ENCODE results near the gene LRRC37B.
"Not testable (repeated sequence)": the region's sequence is repeated elsewhere in the genome, so short reads cannot be mapped to it uniquely, and the experiment has no call there.

Gene LRRC37B

DNA sequence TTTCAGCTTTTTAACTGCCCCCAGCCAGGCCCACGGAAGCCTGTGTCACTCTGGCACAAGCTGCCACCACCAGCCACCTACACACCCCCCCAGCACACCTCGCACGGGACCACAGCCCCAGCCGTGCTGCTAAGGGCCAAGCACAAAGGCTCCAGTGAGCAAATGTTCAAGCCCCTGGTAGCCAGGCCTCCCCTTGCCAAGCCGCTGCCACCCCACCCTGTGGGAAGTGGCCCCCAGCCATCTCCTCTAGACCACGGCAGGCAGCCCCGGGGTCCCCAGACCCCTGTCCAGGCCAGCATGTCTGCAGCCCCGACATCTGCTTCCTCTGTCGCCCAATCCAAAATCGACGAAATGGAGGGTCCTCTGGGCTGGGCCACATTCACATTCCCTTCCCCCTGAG, 35.1 kb downstream of the LRRC37B start:
- FAIRE-seq, result not testable (repeated sequence)

DNA sequence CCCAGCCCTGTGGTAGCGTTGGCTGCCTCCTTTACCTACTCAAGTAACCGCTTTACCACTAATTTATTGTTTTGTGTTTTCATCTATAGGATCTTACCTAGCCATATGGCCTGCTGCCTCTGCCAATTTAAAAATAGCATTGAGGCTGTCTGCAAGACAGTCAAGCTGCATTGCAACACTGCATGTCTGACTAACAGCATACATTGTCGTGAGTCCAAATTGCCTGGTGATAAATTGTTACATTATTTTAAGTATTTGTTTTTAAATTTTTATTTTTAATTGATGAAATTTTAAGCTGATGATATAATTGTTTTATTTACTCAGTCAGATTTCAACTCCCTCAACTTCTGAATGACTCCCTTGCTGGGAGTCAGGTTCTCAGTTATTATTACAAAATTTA, 38.4 kb downstream of the LRRC37B start:
- not testable (repeated sequence) for FAIRE-seq

DNA sequence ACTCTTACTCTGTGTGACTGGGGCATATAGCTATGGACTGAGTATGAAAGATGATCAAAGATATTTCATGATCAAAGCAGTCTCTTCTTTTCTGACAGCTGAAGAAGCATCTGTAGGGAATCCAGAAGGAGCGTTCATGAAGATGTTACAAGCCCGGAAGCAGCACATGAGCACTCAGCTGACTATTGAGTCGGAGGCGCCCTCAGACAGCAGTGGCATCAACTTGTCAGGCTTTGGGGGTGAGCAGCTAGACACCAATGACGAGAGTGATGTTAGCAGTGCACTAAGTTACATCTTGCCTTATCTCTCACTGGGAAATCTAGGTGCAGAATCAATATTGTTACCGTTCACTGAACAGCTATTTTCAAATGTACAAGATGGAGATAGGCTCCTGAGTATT, 40.5 kb downstream of the LRRC37B start:
- not testable (repeated sequence) for FAIRE-seq

DNA sequence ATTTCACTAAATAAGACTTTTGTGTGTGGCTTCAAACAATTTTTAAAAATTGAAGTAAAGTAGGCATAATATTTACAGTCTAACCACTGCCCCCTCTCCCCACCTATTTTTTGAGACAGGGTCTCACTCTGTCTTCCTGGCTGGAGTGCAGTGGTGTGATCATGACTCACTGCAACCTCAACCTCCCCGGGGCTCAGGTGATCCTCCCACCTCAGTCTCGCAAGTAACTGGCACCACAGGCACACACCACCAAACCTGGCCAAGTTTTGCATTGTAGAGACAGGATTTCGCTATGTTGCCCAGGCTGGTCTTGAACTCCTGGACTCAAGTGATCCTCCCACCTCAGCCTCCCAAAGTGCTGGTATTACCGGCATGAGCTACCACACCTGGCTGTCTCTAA, 47.8 kb downstream of the LRRC37B start:
- not testable (repeated sequence) for FAIRE-seq

DNA sequence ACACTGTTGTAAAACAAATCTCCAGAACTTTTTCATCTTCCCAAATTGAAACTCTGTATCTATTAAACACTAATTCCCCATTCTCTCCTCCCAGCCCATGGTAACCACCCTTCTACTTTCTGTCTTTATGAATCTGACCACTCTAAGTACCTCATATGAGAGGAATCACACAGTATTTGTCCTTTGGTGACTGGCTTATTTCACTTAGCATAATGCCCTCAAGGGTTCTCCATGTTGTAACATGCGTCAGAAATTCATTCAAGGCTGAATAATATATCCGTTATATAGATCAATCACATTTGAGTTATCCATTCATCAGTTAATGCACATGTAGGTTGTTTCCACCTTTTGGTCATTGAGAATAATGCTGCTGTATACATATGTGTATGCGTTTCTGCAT, 48.2 kb downstream of the LRRC37B start:
- FAIRE-seq, result not testable (repeated sequence)

DNA sequence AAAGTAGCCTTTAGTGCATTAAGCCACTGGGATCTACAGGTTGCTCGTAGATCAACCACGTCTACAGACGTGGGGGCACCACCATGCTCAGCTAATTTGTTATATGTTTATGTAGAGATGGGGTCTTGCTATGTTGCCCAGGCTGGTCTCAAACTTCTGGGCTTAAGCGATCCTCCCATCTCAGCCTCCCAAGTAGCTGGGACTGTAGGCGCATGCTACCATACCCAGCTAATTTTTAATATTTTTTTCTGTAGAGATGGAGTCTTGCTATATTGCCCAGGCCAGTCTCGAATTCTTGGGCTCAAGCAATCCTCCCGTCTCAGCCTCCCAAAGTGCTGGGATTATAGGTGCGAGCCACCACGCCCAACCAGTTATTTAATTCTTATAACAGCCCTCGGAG, 49.3 kb downstream of the LRRC37B start:
- not testable (repeated sequence) for FAIRE-seq

DNA sequence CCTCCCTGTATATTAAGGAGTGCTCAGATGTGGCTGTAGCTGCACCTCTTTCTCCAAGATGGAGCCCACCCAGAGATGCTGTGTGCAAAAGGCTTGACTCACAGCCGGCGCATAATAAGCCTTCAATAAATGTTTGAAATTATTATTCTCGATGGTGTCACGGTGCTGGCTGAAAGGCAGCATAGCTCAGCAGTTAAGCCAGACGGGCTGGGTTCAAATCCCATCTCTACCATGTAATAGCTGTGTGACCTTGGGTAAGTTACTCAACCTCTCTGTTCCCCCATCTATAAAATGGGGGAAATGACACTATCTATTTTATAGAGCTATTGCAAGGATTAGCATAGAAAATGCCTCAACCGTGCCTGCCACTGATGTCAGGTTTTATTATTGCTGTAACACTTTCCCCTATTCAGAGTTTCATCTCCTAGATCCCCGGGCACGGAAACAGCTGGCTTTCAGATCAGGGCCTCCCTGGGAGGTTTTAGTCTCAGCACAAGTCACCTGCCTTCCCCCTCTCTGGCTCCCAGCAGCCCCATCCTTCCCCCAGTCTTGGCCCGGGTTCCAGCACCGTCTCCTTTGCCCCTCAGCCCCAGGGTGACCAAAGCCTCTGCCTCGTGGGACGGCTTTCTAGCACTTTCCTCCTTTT, 50.4 kb downstream of the LRRC37B start:
- not testable (repeated sequence) for FAIRE-seq

DNA sequence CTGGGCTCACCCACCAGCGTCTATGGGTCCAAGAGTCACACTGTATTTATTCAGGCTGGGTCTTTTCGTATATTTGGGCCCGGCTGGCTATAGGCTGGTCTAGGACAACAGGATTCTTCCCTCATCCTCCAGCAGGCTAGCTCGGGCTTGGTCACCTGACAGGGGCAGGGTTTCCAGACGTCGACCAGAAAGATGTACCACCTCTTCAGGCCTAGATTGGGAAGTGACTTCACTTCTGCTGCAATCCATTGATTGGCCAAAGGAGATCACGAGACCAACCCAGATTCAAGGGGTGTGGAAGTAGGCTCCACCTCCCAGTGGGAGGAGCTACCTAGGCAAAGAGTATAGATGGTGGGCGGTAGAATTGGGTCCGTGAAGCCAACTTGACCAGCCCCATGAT, 53.5 kb downstream of the LRRC37B start:
- FAIRE-seq, result not testable (repeated sequence)

DNA sequence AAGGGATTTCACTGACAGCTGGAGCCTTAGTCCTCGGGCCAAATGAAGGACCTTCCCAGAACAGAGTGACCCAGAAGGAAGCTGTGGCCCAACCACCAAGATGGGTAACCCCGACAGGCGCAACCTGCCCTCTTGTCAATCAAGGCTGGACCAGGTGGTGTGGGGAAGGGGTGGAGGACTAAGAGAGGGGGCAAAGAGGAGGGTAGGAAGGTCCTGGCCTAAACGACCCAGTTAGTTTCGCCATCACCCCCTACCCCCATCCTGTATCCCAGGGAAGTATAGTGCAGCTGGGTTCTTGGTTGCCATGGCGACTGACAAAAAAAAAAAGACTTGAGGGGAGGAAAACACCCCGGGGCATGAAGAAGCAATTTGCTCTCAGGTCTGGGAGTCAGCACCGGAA, 54.7 kb downstream of the LRRC37B start:
- FAIRE-seq, result not testable (repeated sequence)

DNA sequence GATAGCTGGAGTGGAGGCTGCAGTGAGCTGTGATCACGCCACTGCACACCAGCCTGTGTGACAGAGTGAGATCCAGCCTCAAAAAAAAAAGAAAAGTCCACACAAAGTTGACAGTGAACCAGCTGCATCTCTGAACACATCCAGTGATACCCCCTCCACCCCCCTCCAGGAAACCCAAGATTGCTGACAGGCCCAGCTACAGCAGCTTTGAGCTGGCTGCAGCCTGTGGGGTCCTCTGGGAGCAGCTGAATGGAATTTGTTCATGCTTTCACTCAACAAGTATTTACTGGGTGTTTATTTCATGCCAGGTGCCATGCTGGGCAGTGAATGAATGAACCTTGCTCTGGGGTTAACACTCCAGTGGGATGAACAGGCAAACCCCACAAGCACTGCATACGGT, 56.9 kb downstream of the LRRC37B start:
- not testable (repeated sequence) for FAIRE-seq

DNA sequence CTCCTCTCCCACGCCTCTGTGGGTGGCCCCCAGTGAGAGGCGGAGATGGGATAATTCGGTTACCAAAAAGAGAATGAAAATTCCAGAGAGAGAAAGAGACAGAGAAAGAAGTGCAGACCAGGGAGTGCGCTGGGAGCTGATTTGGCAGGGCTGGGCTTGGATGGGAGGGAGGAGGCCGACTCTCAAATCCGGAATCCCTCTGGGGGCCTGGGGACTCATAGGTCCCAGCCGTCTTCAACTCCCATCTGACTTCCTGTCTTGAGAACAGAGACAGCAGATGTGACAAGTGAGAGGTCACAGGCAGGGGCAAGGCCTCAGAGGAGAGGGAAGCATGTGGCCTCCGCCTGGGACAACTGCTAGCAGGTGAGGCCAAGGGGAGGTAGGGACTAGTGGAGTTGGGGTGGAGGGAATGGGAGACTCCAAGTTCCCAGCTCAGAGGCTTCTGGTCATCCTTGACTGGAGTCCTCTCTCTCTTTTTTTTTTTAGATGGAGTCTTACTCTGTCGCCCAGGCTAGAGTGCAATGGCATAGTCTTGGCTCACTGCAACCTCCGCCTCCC, 59.0 kb downstream of the LRRC37B start:
- not testable (repeated sequence) for FAIRE-seq

DNA sequence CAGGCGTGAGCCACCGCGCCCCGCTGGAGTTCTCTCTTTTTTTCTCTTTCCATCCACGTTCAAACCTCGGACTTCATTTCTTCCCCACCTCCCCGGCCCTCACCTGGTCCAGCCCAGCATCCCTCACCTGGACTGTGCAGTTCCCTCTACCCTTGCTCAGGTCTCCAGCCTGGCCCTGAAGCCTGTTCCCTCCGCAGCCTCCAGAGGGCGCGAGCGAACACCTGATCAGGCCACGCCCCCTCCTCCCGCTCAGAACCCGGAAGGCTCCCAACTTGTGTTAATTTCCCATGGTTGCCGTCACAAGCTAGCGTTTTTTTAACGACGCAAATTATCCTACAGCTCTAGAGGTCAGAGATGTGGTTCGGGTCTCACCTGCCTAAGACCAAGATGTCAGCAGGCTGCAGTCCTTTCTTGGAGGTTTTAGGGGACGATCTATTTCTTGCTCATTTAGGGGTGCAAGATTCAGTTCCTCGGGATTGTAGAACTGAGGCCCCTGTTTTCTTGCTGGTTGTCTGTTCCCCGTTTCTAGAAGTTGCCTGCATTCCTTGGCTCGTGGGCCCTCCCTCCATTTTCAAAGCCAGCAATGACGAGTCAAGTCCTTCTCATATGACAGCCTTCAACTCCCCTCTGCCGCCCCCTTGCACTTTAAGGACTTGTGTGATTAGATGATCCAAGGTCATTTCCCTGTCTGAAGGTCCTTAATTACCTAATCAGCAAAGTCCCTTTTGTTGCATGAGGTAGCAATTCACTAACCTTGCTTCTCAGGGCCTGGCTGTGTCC, 59.9 kb downstream of the LRRC37B start:
- FAIRE-seq, result not testable (repeated sequence)

DNA sequence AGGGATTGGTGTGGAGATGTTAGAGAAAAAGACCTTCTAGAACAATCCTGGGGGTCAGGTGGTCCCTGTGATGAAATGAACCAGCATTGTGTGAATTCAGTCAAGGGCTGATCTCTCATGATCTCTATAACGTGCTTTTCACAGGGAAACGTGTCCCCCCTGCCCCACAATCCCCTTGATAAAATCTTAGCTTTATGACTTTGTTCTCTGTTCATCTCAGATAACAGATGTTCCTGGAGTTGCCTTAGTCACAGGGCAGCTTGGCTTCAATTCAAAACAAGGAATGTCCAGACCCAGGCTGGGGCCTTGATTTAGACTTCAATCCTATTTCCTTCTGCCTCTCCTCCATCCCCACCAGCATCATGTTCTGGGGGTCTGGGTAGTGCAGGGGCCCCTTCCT, 61.9 kb downstream of the LRRC37B start:
- FAIRE-seq, result not testable (repeated sequence)

DNA sequence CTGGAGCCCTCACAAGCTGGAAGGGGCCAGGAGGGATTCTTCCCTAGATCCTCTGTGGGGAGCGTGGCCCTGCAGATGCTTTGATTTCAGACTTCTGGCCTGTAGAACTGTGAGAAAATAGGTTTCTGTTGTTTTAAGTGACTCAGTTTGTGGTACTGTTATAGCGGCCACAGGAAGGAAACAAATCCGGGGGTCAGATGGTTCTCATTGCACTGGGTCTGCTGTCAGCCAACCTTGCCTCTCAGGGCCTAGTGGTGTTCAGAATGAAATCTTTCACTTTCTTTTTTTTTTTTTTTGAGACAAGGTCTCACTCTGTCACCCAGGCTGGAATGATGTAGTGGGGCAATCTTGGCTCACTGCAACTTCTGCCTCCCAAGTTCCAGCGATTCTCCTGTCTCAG, 64.8 kb downstream of the LRRC37B start:
- FAIRE-seq, result not testable (repeated sequence)

DNA sequence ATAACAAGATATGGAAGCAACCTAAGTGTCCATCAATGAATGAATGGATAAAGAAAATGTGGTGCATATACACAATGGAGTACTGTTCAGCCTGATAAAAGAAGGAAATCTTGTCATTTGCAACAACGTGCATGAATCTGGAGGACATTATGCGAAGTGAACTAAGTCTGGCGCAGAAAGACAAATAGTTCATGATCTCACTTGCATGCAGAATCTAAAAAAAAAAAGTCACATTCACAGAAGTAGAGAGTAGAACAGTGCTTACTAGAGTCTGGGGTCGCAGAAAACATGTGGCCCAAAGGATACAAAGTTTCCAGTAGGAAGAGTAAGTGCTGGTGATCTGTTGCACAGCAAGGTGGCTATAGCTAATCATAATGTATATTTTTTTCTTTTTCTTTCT, 65.9 kb downstream of the LRRC37B start:
- FAIRE-seq, result not testable (repeated sequence)

DNA sequence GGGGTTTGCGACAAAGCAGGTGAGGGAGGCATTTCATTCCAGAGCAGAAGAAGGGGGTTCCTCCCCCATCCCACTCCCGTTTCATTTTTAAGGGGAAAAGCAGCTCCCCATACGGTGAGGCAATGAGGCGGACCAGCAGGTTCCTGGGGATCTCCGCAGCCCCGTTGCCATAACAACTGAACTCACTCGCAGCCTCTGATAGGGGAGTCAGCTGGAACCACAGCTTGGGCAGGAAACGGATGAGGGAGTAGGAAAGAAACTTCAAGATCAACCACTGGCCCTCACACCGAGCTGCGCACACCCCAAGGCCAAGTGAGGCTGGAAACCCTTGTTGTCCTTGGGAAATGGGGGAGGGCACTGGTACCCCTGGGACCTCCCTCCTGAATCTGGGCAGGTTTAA, 72.6 kb downstream of the LRRC37B start:
- not testable (repeated sequence) for FAIRE-seq

DNA sequence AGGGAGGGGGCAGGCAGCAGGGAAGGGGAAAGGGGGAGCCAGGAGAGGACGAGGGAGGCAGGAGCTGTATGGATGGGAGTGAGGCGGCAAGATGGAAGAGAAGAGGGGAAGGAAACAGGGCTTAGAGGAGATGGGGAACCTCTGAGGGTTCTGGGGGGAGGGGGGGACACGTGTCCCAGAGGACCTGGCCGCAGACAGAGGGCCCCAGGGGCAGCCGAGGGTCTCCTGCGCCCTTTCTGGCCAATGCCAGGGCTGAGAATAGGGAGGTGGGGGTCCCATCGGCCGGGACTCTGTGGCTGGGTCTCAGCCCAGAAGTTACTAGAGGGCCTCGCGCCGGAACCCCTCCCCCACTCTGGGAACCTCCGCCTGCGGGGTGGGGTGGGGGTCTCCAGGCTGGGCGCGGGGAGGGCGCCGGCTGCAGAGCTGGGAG, 76.4 kb downstream of the LRRC37B start:
- FAIRE-seq, result not testable (repeated sequence)

DNA sequence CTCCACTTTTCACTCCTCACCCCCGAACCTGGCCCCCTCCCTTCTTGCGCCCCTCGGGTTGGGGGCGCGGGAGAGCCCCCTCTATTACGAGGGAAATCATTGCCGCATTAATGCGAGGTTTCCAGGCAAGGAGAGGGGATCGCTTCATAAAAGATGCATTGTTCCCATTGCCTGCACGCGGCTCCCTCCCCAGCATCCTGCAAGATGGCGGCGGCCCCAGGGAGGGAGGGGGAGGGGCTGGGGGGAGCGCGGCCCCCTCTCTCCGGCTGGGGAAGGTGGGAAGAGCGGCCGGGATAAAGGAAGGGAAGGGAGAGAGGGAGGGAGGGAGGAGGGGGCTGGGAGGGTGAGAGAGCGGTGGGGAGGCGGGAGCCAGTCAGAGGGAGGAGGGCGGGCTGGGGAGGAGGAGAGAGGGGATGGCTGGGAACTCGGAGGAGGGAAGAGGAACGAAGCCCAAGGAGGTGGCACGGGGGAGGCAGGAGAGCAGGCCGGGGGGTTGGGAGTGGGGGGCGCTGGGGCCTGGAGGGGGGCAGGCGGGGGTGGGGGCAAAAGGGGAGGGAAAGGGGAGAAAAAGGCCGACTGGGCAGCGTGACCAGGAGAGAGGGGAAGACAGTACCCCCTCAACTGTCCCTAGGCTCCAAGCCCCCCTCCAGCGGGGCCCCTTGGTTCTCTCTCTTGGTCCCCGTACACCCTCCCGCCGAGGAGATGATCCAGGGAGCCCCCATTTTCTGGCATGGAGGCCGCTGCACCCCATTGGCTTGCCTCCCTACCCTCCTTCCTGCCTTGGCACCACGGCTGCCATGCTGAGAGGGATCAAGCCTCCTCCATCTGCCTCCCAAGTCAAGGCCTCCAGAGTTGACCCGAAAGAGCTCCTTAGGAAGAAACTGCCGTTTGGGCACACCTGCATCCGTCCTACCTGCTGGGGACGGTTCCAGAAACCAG, 77.1 kb downstream of the LRRC37B start:
- FAIRE-seq, result not testable (repeated sequence)

DNA sequence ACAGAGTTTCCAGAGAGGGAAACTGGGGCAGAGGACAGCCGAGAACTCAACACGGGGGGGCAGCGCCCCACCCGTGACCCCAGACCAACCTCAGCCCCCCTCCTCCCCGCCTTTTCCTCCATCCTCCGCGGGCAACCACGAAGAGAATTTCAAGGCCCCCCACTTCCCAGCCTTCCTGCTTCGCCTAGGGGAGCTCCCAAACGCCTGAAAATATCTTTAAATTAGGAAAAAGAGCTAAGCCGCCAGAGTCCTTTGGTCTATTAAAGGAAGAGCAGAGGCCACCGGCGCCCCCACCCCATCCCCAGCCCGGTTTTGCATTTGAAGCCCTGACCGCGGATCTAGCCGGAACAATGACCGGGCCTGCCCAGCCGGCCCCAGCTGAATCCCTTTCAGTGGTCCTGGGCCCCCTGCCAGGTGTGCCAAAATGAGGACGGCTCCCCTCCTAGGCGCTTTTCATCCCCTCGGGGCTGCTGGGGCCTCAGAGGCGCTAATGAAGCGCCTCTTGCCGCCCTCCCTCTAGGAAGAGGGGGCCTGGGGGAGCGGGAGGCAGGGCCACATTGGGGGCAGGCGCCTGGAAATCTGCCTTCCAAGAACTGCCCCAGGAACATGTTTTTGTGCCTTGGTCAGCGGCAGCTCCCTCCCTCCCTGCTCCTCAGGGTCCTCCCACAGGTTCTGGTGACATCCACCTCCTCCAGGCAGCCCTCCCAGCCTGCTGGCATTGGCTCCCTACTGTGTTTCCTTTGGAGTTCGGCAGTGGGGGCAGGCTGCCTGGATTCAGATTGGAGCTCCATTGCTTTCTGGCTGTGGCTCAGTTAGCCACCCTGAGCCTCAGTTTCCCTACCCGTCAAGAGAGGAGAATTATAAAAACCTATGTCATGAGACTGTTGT, 78.0 kb downstream of the LRRC37B start:
- not testable (repeated sequence) for FAIRE-seq

DNA sequence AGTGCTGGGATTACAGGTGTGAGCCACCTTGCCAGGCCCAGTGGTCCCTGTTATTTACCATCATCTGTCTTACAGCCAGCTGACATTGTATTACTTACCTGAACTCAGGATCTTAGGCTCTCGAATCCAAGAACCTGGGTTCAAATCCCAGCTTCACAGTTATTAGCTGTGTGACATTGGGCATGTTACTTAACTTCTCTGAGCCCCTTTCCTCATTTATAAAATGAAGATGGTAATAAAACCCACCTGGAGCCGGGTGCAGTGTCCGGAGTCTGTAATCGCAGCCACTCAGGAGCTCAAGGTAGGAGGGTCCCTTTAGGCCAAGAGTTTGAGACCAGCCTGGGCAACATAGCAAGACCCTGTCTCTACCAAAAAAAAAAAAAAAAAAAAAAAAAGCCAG, 79.7 kb downstream of the LRRC37B start:
- FAIRE-seq, result not testable (repeated sequence)

DNA sequence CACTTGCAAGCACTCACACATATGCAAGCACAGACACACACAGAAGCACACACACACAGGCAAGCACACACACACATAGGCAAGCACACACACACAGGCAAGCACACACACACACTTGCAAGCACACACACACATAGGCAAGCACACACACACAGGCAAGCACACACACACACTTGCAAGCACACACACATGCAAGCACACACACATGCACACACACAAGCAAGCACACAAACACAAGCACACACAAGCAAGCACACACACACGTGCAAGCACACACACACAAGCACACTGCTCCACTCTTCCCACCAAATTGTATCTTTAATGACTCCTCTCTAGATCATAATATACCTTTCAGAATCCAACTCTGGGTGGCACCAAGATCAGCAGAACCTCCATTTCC, 84.9 kb downstream of the LRRC37B start:
- not testable (repeated sequence) for FAIRE-seq

DNA sequence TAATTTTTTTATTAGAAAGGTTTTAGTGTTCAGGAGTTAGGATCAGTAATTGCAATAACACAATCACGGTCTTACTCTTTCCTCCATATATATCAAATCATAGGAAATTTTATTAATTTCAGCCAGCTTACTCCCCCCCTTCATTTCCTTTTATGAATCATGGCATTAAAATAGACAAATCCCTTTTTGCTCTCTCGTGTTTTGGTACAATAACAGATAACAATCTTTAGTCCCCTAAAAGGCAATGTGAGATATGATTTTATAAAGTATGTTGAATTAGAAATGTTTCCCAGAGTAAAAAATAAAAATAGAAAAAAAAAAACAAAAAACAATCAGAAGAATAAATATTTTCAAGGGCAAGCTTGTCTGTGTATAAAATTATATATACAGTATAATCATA, 92.5 kb downstream of the LRRC37B start:
- no peak for FAIRE-seq

Measured in G401.6 (cell line).